GM18519 (cell line): ENCODE data around the gene TMEM131.

ENCODE experiments used
- ATAC-seq: cut with Tn5 transposase; IDR thresholded peaks from one replicate; pipeline ENCODE4 v1.9.1; 2021; ENCODE audit warnings: mild to moderate bottlenecking, moderate library complexity; ENCODE audit not compliant: unreplicated experiment, low FRiP score

TMEM131 gene

DNA sequence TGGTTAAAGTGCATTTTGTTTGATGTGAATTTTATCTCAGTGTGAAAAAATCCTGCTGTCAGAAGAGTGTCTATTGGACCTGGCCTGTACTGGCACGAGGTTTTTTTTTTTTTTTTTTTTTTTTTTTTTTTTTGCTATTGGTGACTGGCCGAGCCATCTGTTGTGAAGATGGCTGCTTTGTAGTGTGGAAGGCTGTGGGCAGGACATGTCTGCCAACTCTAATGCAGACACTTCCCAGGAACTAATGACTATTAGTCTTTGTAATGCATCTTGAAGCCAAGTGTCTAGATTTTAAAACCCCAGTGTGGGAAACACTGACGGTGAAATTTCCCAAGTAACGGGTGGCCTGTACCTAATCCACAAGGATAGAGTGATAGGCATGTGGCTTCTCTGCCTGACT is 248.0 kb downstream of the TMEM131 start:
- no peak for ATAC-seq

DNA sequence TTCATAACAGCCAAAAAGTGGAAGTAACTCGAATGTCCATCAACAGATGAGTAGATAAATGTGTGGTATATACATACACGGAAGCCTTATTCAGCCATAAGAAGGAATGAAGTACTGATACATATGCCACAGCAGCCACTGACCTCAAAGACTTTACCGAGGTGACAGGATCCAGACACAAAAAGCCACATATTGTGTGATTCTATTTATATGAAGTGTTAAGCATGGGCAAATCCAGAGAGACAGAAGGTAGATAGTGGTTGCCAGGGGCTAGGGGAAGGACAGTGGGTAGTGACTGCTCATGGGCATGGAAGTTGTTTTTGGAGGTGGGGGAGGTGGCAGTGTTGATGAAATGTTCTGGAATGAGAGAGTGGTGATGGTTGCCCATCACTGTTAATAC is 248.5 kb downstream of the TMEM131 start:
- no peak for ATAC-seq

DNA sequence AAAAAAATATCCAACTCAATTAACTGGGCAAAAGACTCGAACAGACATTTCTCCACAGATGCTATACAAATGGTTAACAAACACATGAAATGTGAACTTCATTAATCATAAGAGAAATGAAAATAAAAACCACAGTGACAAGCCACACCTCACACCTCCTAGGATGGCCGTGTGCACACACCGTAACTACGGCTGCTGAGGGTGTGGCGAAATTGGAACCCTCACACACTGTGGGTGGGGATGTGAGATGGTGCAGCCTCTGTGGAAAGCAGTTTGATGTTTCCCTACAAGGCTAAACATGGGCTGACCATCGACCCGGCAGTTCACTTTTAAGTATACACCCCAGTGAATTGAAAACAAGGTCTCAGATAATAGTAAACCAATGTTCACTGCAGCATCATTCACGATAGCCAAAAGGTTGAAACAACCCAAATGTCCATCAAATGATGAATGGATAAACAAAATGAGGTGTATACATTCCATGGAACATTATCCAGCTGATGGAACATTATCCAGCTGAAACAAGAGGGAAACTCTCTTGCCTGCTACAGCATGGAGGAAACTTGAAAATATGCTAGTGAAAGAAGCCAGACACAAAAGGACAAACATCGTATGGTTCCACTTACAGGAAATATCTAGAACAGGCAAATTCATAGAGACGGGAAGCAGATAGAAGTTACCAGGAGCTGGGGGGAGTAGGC is 250.1 kb downstream of the TMEM131 start:
- no peak for ATAC-seq

- ATAC-seq, result no peak
Observed at GRCh38 chr2:97743913-97744312, 251.8 kb downstream of the TMEM131 start.

GRCh38 chr2:97742381-97742847 is 253.3 kb downstream of the TMEM131 start:
- no peak for ATAC-seq

DNA sequence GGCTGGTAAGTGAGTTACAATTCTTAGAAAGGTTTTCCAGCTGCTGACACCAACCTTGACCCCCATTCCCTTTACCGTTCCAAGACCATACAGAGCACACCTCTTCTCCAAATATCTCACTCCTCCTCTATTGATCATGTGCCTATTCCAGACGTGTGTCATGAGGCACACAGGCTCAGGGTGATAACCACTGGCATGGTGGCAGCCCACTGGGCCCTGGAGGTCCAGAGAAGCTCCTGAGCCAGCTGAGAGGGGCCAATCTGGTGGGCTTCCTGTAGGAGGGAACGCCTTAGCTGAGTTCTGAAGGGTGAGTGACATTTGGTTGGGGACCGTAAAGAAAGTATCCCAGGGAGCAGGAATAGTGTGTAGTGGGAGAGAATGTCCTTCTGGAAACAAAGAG is 254.1 kb downstream of the TMEM131 start:
- no peak for ATAC-seq

- ATAC-seq, result no peak
Observed at GRCh38 chr2:97741251-97741650, 254.5 kb downstream of the TMEM131 start.

DNA sequence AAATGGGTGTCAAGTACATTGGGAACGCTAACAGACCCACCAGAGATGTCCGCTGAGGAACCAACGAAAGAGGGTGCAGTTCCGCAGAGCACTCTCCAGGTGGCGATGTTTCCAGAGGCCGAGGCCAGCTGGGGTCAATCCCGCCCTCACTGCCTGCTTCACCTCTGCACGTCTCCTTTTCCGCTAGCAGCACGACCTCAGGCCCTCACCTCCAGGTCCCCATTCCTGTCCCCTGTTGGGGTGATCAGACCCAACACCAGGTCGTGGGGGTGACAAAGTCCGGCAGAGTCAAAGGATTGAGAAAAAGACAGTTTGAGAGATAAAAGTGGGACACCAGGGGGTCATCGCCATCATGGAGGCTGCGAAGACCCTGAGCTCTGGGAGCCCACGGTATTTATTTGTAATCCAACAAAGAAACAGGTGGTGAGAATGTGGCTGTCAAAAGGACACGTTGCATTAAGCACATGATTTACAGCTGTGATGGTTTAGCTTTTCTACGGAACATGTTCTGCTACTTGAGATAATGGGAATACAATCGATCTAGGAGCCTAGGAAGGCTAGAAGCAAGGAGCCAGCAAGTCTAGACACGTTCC is 255.1 kb downstream of the TMEM131 start:
- ATAC-seq, result no peak

DNA sequence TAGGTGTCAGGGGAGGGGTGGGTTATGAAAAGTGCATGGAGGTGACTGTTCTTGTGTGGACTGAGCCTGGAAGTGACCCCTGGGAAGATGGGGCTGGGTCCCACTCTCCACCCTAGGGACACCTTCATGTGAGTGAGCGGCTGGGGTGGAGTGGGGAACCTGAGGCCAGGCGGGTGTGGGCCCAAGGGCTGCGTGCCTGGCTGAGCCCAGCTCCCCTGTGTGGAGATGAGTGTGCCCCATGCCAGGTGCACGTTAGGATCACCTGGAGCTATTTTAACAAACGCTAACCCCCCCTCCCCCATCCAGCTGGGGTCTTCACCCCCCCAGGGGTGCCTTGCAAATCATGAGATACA is 255.9 kb downstream of the TMEM131 start:
- no peak for ATAC-seq

DNA sequence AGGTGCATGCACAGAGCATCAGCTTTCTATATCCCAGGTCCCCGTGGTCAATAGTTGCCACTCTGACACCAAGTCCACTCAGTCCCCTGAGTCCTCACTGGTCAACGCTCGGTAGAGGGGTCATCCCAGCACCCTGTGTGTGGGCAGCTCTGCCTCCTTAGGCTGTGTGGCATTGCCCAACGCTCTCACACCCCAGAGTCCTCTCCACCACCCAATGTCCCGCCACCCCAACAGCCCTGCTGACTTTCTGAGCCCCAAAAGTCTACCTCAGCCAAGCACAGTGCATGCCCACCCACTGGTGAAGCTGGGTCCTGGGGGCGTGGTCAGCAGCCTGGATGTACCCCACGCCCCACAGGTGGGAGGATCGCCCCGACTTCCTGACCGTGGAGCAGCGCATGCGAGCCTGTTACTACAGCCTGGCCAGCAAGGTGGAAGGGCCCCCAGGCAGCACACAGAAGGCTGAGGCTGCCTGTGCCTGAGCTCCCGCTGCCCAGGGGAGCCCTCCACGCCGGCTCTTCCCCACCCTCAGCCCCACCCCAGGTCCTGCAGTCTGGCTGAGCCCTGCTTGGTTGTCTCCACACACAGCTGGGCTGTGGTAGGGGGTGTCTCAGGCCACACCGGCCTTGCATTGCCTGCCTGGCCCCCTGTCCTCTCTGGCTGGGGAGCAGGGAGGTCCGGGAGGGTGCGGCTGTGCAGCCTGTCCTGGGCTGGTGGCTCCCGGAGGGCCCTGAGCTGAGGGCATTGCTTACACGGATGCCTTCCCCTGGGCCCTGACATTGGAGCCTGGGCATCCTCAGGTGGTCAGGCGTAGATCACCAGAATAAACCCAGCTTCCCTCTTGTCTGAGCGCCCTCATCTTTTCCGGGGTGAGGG is 256.5 kb downstream of the TMEM131 start:
- no peak for ATAC-seq

DNA sequence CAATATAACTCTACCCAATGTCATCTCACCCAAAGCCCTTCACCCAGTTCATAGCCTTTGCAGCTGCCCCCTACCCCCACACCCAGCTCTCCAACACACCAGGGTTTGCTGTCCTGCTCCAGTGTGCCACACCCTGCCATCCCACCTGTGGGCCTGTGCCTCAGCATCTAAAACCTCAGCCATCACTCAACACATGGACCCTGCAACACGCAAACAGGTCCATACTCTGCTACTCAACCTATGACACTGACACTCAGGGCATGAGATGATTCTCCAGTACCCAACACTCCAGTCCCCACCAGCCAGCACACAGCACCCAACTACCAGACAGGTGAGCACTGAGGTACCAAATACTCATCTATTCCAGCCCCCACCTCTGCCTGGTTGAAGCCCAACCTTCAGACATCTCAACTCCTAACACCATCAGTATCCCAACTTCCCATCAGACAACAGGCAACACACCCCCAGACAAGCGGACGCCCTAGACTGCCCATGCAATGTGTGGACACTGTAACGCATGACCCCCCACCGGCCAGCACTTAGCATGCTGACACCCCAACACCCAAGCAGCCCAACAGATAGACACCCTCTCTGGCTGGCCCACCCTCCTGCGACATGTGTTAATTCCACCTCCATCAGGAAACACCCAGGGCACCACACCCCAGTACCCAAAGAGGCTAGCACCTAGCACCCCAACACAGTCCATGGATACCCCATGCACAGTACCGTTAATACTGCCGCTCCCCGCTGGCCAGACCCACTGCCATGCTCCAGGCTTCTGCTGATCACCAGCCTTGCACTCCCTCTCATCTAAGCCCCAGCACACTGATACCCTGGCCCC is 257.3 kb downstream of the TMEM131 start:
- no peak for ATAC-seq

DNA sequence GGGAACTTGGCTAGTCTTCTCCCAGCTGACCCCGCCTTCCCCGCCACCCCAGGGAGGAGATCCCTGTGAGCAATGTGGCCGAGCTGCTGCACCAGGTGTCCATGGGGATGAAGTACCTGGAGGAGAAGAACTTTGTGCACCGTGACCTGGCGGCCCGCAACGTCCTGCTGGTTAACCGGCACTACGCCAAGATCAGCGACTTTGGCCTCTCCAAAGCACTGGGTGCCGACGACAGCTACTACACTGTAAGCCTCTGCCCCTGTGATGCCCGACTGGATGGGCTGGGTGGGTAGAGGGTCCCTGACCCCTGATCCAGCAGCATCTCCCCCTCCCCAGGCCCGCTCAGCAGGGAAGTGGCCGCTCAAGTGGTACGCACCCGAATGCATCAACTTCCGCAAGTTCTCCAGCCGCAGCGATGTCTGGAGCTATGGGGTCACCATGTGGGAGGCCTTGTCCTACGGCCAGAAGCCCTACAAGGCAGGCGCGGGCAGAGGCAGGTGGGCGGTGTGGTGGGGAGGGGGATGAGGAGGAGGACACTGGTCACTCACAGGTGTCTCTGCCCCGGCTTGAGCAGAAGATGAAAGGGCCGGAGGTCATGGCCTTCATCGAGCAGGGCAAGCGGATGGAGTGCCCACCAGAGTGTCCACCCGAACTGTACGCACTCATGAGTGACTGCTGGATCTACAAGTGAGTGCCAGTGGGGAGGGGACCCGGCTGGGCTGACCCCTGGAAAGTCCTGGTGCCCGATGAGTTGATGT is 258.1 kb downstream of the TMEM131 start:
- ATAC-seq, result no peak

GRCh38 chr2:97736608-97737330 is 259.0 kb downstream of the TMEM131 start:
- no peak for ATAC-seq

DNA sequence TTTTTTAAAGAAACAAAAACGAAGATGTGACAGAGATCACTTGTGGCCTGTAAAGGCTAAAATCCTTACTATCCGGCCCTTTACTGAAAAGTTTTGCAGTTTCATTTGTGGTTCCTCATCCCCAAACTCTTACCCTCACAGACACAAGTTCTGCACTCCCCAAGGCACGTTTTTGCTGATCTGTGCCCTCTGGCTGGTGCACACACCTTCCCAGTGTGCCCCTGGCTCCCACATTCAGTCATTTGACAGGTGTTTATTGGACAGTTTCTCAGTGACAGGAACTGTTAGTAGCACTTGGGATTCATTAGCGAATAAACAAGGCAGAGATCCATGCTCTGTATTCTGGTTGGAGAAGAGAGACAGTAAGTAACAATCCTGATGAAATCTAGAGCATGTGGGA is 259.6 kb downstream of the TMEM131 start:
- ATAC-seq, result no peak

DNA sequence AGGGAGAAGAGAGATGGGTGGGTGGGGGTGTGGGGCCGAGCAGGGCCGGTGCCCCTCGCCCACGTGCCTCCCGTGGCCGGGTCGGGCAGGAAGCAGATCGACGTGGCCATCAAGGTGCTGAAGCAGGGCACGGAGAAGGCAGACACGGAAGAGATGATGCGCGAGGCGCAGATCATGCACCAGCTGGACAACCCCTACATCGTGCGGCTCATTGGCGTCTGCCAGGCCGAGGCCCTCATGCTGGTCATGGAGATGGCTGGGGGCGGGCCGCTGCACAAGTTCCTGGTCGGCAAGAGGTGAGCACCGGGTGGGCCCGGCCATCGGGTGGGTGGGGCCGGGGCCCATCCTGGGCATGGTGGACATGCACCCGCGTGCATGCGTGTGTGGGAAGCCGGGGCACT is 260.6 kb downstream of the TMEM131 start:
- no peak for ATAC-seq

DNA sequence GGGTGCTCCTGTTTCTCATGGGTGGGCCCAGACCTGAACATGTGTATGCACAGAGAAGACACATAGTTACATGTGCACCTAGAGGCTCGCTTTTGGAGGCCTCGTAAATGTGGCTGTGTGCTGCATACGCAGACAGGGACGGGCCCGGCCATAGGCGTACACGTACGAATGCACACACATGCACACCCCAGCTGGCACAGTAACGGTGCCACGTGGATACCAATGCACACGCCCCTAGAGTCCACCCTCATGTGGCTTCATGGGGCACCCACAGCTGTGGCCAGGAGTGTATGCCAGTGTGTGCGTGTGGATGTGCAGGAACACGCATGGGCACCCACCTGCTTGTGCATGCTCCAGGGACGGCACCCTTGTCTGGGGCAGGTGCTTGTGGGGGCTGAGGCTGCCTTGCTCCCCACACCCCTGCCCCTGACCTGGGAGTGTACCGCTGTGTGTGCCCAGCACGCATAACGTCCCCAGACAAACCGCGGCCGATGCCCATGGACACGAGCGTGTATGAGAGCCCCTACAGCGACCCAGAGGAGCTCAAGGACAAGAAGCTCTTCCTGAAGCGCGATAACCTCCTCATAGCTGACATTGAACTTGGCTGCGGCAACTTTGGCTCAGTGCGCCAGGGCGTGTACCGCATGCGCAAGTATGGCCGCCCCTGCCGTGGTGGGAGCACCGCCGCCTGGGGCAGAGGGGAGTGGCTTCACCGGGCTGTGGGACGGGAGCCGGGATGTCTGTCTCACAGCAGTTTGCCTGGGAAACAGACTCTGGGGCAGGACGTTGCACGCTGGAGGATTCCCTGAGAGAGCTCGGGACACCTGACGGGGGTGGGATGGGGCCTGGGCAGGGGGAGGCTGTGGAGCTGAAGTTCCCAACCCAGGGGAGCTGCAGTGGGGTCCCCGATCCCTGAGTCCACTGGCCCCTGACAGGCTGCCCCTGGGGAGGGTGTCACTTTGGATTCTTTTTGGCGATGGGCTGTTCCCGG is 261.4 kb downstream of the TMEM131 start:
- ATAC-seq, result no peak

GRCh38 chr2:97733341-97734035 is 262.3 kb downstream of the TMEM131 start:
- no peak for ATAC-seq
